Measurements from ENCODE around the gene TCP11L2. TPM values are rescaled to one million over a fixed set of nuclear protein-coding genes. Genes with fewer than 3 reads are reported as not detected.
"Not testable (repeated sequence)": the region's sequence is repeated elsewhere in the genome, so short reads cannot be mapped to it uniquely, and the experiment has no call there.

The TCP11L2 gene
- total RNA-seq, 1 experiment from 2014 or later, result 7.7 TPM

DNA sequence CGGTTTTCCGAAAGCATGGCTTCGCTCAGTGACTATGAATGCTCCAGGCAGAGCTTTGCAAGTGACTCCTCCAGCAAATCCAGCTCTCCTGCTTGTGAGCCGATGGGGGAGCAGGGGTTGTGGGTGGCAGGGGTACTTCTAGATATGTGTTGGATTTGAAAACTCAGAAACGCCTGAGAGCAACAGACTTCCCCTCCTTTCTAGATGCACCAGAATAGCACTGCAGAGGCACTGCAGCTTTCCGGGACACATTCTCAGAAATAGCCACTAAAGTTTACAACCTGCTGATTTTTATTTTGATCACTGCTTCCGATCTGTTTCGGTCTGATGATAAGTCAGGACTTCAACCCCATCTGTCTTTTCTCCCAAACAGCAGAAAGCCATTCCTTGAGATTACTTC, 8.6 kb downstream of the TCP11L2 start:
- no peak for DNase-seq
- H3K27me3 ChIP-seq (replicated peaks; ENCODE audit: control insufficient read depth, insufficient read depth, low read length), result no peaks in the 10 kb centered on the region
- no peak overlapping the region for H3K4me3 Mint-ChIP-seq (ENCODE audit: unreplicated experiment)
- H3K9me3 Mint-ChIP-seq (ENCODE audit: unreplicated experiment), result no peaks in the 10 kb centered on the region
- ChIA-PET CTCF (no interaction called here), POLR2A (no interaction called here)
- no peaks in the 10 kb centered on the region for H3K9me3 ChIP-seq
- no peak for TF ChIP-seq CTCF (IDR thresholded peaks at IDR 0.05; ENCODE audit: insufficient read depth in 1 of 2, low read depth in 1 of 2, low read length in 1 of 2, severe bottlenecking in 1 of 2, unreplicated experiment in 1 of 2)
- no peaks in the 10 kb centered on the region for H3K36me3 ChIP-seq (ENCODE audit: control insufficient read depth, insufficient read depth, low read length)
- peaks cover 23% of the 10 kb centered on the region for H3K4me1 ChIP-seq
- H3K27ac Mint-ChIP-seq (ENCODE audit: unreplicated experiment), result no peak overlapping the region
- no peaks in the 10 kb centered on the region for H3K36me3 Mint-ChIP-seq (ENCODE audit: insufficient read depth, unreplicated experiment)
- H3K4me1 Mint-ChIP-seq (ENCODE audit: low read depth, unreplicated experiment), result peaks cover 11% of the 10 kb centered on the region
- no TSS peak for BruUV-seq (replicated peaks)
- intact Hi-C loops (cut with micrococcal nuclease; ENCODE audit: unreplicated experiment), result no loop called here
- H3K4me3 ChIP-seq (ENCODE audit: low read depth, low read length), result no peak overlapping the region
- no peaks in the 10 kb centered on the region for H3K27me3 Mint-ChIP-seq (ENCODE audit: insufficient read depth, unreplicated experiment)

GRCh38 chr12:106313413-106313812, 10.9 kb downstream of the TCP11L2 start:
- intact Hi-C loops (cut with micrococcal nuclease; ENCODE audit: unreplicated experiment); H3K36me3 ChIP-seq (ENCODE audit: control insufficient read depth, insufficient read depth, low read length): not testable (repeated sequence)

GRCh38 chr12:106315523-106315922, 13.0 kb downstream of the TCP11L2 start:
- CTCF ChIA-PET, result no interaction called here
- no peaks in the 10 kb centered on the region for H3K27me3 ChIP-seq (replicated peaks; ENCODE audit: control insufficient read depth, insufficient read depth, low read length)

More at GRCh38 chr12:106313413-106313812, 10.9 kb downstream of the TCP11L2 start:
- H3K4me1 ChIP-seq; CTCF ChIA-PET; H3K9me3 Mint-ChIP-seq (ENCODE audit: unreplicated experiment); H3K4me3 ChIP-seq (ENCODE audit: low read depth, low read length); H3K27me3 Mint-ChIP-seq (ENCODE audit: insufficient read depth, unreplicated experiment); H3K27me3 ChIP-seq (replicated peaks; ENCODE audit: control insufficient read depth, insufficient read depth, low read length); H3K36me3 Mint-ChIP-seq (ENCODE audit: insufficient read depth, unreplicated experiment); DNase-seq; H3K9me3 ChIP-seq; BruUV-seq (replicated peaks); POLR2A ChIA-PET; H3K27ac Mint-ChIP-seq (ENCODE audit: unreplicated experiment); H3K4me3 Mint-ChIP-seq (ENCODE audit: unreplicated experiment): not testable (repeated sequence)
- H3K4me1 Mint-ChIP-seq (ENCODE audit: low read depth, unreplicated experiment), result peaks cover 11% of the 10 kb centered on the region

More at GRCh38 chr12:106315523-106315922, 13.0 kb downstream of the TCP11L2 start:
- DNase-seq, result no peak
- no peaks in the 10 kb centered on the region for H3K4me1 ChIP-seq
- no peak overlapping the region for H3K27ac Mint-ChIP-seq (ENCODE audit: unreplicated experiment)
- no peak for TF ChIP-seq CTCF (IDR thresholded peaks at IDR 0.05; ENCODE audit: insufficient read depth in 1 of 2, low read depth in 1 of 2, low read length in 1 of 2, severe bottlenecking in 1 of 2, unreplicated experiment in 1 of 2)
- H3K9me3 Mint-ChIP-seq (ENCODE audit: unreplicated experiment), result no peaks in the 10 kb centered on the region
- H3K36me3 Mint-ChIP-seq (ENCODE audit: insufficient read depth, unreplicated experiment), result no peaks in the 10 kb centered on the region
- no TSS peak for BruUV-seq (replicated peaks)
- H3K36me3 ChIP-seq (ENCODE audit: control insufficient read depth, insufficient read depth, low read length), result no peaks in the 10 kb centered on the region; the same call in 1 of the 2 replicates
- intact Hi-C loops (cut with micrococcal nuclease; ENCODE audit: unreplicated experiment), result no loop called here
- POLR2A ChIA-PET, result no interaction called here
- H3K4me1 Mint-ChIP-seq (ENCODE audit: low read depth, unreplicated experiment), result no peaks in the 10 kb centered on the region
- H3K27me3 Mint-ChIP-seq (ENCODE audit: insufficient read depth, unreplicated experiment), result no peaks in the 10 kb centered on the region
- H3K4me3 ChIP-seq (ENCODE audit: low read depth, low read length), result no peak overlapping the region
- H3K4me3 Mint-ChIP-seq (ENCODE audit: unreplicated experiment), result no peak overlapping the region
- H3K9me3 ChIP-seq, result no peaks in the 10 kb centered on the region

Data from Caco-2 (cell line).